PFSK-1 (cell line): ENCODE data around the gene MED20.

Experiments used
- POLR2AphosphoS5 ChIP-seq: IDR thresholded peaks from 2 replicates; pipeline ENCODE4 v1.6.1; 2012; ENCODE audit warnings: low read depth, mild to moderate bottlenecking, control low read depth, low read length, moderate library complexity
- TAF1 ChIP-seq: IDR thresholded peaks from 2 replicates; pipeline ENCODE4 v1.6.1; 2012; ENCODE audit warnings: low read length, control low read depth, borderline replicate concordance; ENCODE audit not compliant: insufficient read depth

DNA sequence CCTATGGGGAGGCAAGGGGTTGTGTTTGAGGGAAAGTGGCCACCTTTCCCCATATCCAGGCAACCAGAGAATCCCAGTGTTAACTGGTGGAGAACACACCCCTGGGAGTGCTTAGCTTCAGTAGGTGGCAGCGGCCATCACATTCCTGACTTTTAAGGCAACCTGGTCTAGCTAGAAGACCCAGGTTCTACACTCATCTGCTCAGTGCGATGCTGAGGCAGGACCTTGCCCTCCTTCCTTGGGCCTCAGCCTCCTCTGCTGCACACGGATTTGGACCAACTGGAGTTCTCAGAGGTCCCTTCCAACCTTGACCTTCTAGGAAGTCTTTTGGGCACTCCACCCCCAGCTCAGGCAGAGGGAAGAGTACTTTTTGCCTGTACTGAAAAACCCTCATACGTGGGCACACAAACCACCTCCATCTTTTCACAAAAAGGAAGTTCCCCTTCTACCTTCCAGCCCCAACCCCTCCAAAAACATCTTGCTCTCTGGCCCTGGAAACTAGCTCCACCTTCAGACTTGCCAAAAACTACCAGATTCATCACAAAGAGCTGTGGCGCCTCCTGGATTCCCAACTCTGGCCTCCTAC, 17.7 kb upstream of the MED20 start:
- no peak for TF ChIP-seq TAF1
- no peak for TF ChIP-seq POLR2AphosphoS5
